H54 (cell line): ENCODE measurements around the gene NDUFB10.

Source experiments
- DNase-seq: peaks from one replicate; pipeline ENCODE4 v3.0.0; 2011; ENCODE audit warnings: low spot score, mixed read lengths; ENCODE audit not compliant: insufficient read length
- FAIRE-seq: peaks from 3 replicates; lab custom pipeline; 2011; peaks lifted over from hg19 to GRCh38; lab: Jason Lieb, UNC
- POLR2A ChIP-seq: IDR thresholded peaks from 2 replicates; pipeline ENCODE4 v1.6.1; 2011; ENCODE audit warnings: low read depth, mild to moderate bottlenecking, low read length

Gene NDUFB10

DNA sequence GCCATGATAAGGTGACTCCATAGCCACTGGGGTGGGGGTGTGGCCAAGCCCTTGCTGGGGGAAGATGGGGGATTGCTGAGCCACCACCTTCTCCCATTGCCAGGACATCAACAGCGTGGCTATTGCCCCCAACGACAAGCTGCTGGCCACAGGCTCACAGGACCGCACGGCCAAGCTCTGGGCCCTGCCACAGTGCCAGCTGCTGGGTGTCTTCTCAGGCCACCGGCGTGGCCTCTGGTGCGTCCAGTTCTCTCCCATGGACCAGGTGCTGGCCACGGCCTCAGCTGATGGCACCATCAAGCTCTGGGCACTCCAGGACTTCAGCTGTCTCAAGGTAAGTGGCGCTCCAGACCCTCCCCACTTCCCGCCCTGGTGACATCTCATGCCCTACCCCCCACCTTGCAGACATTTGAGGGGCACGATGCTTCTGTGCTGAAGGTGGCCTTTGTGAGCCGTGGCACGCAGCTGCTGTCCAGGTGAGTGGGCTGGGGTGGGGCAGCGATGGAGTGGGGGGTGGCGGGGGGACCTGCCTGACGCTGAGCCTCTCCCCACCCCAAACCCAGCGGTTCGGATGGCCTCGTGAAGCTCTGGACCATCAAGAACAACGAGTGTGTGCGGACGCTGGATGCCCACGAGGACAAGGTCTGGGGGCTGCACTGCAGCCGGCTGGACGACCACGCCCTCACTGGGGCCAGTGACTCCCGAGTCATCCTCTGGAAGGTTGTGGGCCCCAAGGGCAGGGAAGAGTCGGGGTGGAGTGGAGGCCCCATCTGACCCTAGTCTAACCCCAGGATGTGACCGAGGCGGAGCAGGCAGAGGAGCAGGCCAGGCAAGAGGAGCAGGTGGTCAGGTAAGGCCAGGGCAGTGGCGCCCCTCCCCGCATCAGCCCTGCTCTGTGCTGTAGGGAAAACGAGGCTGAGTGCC lies 17.9 kb downstream of the NDUFB10 start:
- FAIRE-seq (no peak), DNase-seq (no peak)
- no peak for TF ChIP-seq POLR2A

- DNase-seq, result no peak
- no peak for TF ChIP-seq POLR2A
- FAIRE-seq, result no peak
These were observed 18.5 kb downstream of the NDUFB10 start for GRCh38 chr16:1977875-1978268.

- DNase-seq (no peak), FAIRE-seq (no peak)
- no peak for TF ChIP-seq POLR2A
These were observed 19.3 kb downstream of the NDUFB10 start for GRCh38 chr16:1978476-1979120.

DNA sequence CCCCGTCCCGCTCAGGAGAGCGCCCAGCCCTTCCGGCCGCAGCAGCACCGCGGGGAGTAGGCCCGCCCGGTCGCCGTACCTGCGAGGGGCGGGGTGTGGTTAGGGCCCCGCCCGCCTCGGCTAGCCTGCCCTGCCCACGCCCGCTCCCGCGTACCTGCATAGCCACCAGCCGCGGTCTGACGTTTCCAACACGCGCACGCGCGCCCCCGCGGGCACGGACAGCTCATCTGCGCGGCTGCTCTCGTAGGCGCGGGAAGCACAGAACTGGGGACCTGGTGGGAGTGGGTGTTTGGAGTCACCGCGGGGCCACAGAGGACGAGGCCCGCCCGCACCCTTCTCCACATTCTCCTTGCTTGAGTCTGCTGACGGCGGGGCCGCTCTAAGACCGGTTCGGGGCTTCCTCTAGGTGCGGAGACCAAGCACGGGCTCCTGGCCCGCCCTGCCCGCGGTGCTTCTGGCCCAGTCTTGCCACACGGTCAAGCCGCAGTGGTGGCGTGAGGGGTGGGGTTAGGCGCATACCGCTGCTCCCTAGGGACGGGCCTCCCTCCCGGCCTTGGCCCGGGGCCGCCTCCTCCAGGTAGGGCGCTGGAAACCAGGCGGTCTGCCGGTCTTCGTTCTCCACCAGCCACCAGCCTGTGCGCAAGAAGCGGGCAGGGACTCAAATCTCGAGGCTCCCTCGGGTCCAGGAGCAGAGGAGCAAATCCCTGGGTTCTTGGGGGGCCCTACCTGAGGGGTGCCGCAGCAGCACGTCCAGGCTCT lies 20.1 kb downstream of the NDUFB10 start:
- no peak for TF ChIP-seq POLR2A
- FAIRE-seq, result no peak
- no peak for DNase-seq

DNA sequence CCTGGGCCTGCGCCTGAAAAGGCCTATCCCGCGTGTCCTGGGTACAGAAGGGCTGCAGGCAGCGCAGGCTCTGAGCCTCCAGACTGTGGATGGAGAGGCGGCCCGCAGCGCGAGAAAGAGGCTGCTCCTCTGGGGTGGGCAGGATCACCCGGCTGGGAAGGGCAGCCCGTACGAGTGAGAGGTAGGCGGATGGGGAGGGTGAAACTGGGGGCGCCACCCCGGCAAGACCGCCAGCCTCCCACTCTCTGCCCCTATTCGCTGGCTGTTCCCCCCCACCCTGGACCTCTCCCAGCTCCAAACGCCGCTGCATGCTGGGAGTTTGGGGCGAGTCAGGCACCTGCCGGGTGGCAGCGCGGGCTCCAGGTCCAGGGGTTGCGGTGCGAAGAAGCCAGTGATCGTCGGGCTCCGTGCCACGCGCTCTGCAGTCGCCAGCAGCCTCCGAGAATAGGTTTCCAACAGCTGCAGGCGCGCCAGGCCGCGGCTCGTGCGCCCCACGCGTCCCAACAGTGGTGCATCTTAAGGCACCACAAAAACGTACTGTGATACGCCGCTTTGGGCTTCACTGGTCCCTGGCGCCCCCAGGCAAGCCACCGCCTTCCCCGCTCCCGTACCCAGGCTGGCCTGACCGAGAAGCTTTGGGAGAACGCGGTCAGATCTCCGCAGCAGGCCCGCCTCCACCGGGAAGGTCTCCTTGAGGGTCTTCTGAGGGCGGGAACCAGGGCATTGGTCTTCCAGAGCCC lies 20.9 kb downstream of the NDUFB10 start:
- no peak for TF ChIP-seq POLR2A
- no peak for DNase-seq
- no peak for FAIRE-seq

DNA sequence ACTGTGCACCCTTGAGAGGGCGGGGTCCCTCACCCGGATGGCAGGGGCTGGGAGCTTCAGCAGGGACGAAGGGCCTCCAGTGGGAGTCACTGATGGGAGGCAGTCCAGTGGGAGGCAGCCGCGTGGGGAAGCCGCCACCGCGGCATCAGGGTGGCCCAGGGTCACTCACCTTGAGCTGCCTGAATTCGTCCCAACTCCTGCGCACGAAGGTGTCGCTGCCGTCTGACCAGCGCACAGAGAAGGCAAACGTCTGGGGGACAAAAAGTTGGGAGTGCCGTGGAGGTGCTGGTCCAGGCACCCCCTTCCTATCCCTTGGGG lies 21.4 kb downstream of the NDUFB10 start:
- no peak for FAIRE-seq
- DNase-seq, result no peak
- no peak for TF ChIP-seq POLR2A

- no peak for TF ChIP-seq POLR2A
- DNase-seq (no peak), FAIRE-seq (no peak)
These were observed 22.1 kb downstream of the NDUFB10 start, which contains the start of gene NOXO1 for GRCh38 chr16:1981398-1981836. Gene NOXO1 (minus strand): TSS chr16:1981469. CDS start chr16:1981179, 290 bp downstream.

DNA sequence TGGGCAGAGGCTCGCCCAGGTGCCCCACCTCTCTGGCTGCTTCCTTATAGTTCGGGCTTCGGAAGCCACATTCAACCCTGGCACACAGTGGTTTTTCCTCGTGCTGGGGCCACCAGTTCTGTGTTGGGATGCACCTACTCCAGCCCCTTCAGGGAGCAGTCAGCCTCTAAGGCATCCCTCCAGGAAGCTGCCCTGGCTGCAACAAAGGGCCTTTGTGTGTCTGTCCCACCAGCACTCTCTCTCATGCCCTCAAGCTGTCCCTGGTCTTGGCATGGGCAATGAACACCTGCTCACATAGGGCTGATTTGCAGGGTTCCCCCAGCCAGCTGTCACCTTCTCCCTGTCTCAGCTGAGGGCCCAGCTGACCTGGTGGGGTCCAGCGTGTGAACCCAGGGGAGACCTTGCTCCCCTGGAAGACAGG lies 22.7 kb downstream of the NDUFB10 start:
- no peak for TF ChIP-seq POLR2A
- DNase-seq (peak; percentile 80), FAIRE-seq (no peak)

- no peak for FAIRE-seq
- TF ChIP-seq POLR2A, result no peak
These were observed 23.7 kb downstream of the NDUFB10 start for GRCh38 chr16:1982991-1983543.

GRCh38 chr16:1983544-1984346 lies 24.4 kb downstream of the NDUFB10 start, which contains the start of gene GFER:
Gene GFER (plus strand): TSS chr16:1984193. CDS start chr16:1984219, 26 bp downstream.
- TF ChIP-seq POLR2A, result peak; percentile 86
- DNase-seq, result peak; percentile 99
- FAIRE-seq, result no peak

More at GRCh38 chr16:1982991-1983543, 23.7 kb downstream of the NDUFB10 start:
- no peak for DNase-seq

DNA sequence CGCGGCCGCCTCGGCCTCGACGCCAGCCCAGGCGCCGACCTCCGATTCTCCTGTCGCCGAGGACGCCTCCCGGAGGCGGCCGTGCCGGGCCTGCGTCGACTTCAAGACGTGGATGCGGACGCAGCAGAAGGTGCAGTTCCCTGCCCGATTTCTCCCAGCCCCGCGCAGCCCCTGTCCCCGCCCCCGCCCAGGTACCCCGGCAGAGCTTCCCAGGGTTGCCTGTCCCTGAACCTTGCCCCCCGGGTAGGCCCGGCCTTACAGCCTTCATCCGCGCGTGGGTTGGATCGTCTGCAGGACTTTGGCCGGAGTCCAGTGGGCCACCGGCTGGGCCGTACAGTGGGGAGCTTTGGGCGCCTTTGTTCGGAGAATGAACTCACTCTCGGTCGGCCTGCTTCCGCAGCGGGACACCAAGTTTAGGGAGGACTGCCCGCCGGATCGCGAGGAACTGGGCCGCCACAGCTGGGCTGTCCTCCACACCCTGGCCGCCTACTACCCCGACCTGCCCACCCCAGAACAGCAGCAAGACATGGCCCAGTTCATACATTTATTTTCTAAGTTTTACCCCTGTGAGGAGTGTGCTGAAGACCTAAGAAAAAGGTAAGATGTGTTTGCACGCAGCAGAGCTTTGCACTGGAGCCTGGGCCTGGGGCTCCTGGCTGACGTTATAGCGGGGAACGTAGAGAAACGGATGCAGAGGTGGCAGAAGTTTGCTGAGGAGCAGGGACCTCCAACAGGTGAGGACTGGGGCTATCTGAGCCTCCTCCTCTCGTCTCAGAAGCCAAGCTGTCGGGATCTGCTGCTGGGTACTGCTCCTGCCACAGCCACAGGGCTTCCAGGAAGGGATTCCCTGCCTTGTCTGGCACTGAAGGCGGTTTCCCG lies 25.2 kb downstream of the NDUFB10 start:
- no peak for TF ChIP-seq POLR2A
- DNase-seq (peak; percentile 77), FAIRE-seq (no peak)
